Suprapubic skin (tissue), 3 donors: ENCODE data around the gene C19orf12.

Experiments
- EP300 ChIP-seq: sonication (generic); formaldehyde crosslinking; IDR thresholded peaks from one replicate; pipeline ENCODE4 v1.6.1; 2017; ENCODE audit warnings: antibody characterized with exemption
- TF ChIP-seq, protein P1 (sequence below), 2 donors: fragments of 200-600 bp in 1 of 2; fragments of 450-650 bp in 1 of 2; sonication (generic) in 1 of 2; IDR thresholded peaks; one replicate each; pipeline ENCODE4 v1.5.1; 2016 to 2019; ENCODE audit warnings: antibody characterized with exemption in 2 of 2, mild to moderate bottlenecking in 1 of 2, moderate library complexity in 1 of 2

DNA sequence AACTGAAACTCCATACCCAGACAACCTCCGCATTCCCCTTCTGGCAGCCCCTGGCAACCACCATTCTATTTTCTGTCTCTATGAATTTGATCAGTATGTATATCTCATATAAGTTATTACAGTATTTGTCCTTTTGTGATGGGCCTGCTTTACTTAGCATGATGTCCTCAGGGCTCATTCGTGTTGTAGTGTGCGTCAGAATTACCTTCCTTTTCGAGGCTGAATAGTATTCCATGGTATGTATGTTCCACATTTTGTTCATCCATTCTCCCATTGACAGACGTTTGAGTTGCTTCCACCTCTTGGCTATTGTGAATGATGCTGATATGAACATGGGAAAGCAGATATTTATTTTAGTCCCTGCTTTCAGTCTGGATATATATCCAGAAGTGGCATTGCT, 44.8 kb downstream of the C19orf12 start:
- TF ChIP-seq EP300 = no peak
- TF ChIP-seq, protein P1, sequence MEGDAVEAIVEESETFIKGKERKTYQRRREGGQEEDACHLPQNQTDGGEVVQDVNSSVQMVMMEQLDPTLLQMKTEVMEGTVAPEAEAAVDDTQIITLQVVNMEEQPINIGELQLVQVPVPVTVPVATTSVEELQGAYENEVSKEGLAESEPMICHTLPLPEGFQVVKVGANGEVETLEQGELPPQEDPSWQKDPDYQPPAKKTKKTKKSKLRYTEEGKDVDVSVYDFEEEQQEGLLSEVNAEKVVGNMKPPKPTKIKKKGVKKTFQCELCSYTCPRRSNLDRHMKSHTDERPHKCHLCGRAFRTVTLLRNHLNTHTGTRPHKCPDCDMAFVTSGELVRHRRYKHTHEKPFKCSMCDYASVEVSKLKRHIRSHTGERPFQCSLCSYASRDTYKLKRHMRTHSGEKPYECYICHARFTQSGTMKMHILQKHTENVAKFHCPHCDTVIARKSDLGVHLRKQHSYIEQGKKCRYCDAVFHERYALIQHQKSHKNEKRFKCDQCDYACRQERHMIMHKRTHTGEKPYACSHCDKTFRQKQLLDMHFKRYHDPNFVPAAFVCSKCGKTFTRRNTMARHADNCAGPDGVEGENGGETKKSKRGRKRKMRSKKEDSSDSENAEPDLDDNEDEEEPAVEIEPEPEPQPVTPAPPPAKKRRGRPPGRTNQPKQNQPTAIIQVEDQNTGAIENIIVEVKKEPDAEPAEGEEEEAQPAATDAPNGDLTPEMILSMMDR (IDR thresholded peaks at IDR 0.05) = no peak
